Medulla oblongata (tissue), 1 donor: Measurements from ENCODE around the gene KCNH1.
A peak's percentile ranks its signal among the peaks of the same experiment; 100 is the strongest.
"Not testable (repeated sequence)": the region's sequence is repeated elsewhere in the genome, so short reads cannot be mapped to it uniquely, and the experiment has no call there.

ENCODE experiments used
- DNase-seq: peaks from one replicate; pipeline ENCODE4 v3.0.0-alpha.2; 2015; ENCODE audit errors: extremely low spot score

The KCNH1 gene

GRCh38 chr1:210687582-210688279 lies 446.2 kb downstream of the KCNH1 start:
- DNase-seq, result no peak

DNA sequence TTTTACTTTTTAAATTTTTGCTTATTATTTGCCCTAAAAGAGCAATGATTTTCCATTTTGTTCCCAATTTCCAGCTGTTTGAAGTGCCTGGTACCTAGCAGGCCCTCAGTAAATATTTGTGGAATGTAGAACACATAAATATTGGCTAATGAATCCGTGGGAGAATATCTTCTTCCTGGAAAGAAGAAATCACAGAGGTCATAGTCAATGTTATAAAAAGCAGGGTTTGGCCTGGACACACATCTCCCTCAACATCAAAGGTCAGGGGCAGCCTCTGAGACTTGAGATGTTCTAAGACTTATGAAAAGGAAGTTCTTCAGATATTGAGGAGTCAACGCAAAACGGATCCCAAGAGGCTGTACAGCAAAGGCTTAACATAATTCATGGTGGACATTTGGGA lies 447.1 kb downstream of the KCNH1 start:
- no peak for DNase-seq

- DNase-seq, result no peak
Measured at GRCh38 chr1:210685295-210685650, 448.7 kb downstream of the KCNH1 start.

- no peak for DNase-seq
Measured at GRCh38 chr1:210684466-210685294, 449.3 kb downstream of the KCNH1 start.

DNA sequence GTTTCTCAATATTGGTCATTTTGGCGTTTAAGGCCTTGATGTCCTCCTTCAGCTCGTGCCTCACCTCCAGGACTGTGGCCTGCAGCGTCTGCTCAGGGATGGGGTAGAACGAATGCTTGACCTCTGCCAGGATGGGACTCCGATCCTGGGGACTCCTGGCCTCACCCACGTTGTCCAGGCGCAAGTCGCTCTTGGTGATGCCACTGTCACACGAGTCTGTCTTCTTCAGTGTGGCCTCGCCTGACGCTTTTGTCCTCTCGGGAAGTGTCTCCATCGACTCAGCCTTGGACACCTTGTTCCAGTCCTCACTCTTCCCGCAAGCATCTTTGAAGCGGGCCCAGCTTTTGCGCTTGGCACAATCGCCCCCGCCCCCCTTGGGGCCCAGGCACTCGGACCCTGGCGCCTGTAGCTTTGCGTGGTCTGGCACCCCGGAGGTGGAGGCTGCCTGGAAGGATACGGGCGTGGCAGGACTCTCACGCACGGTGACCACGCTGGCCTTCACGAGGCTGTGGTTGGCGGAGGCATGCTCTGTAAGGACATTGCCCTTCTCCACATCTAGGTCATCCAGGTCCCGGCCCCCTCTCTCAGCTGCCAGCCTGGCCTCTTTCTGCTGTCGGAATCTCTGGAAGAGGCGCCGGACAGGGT lies 450.4 kb downstream of the KCNH1 start:
- DNase-seq, result no peak

DNA sequence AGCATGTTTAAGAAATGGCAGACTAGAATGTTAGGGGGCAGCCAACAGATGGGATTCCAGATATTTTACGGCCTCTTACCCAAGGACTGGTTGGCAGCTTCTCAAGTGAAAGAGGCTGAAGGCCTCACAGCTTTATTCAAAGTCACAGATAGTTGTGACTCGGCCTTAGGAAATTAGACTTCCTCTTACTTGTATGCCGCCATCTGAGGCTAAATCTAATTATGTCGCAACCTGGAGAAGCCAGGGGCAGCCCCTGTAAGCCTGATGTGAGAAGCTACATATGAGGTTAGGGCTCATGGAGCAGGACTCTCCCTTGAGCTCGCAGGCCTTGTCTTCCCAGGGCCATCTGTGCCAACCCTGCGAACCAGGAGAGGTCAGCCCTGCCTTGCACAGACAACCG lies 452.8 kb downstream of the KCNH1 start:
- no peak for DNase-seq

GRCh38 chr1:210678306-210678705 lies 455.6 kb downstream of the KCNH1 start:
- no peak for DNase-seq

- no peak for DNase-seq
Measured at GRCh38 chr1:210677533-210677932, 456.4 kb downstream of the KCNH1 start.

DNA sequence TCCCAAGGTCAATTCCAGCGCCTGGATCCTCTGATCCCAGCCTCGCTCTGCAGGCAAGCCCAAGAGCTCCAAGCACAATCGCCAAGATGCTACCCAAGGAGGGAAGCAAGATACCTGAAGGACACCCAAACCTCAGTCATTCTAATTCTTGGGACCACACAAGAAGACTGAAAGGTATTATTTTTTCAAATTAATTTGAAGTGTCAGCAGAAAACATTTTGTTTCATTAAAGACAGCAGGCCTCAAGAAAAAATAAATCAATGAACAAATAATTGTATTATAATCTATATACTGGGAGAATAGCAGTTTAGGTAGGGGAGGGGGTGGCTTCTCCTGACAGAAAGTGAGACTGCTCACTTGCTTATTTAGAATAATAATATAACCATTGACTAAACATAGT lies 457.4 kb downstream of the KCNH1 start:
- no peak for DNase-seq

DNA sequence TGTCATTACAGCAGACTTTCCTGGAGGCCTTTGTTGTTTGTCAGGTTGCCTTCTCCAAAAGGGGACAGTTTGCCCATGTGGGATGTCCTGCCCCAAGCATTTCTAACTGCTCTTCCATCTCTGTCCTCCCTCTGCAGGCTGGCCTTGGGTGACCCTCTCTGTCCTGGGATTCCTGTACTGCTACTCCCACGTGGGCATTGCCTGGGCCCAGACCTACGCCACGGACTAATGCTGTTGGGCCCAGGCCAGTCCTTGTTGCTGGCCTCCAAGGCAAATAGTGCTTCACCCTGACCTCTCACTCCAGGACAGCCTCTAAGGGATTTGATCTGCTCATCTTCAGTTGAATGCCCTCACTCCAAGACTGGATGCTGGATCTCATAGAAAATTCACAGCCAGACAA lies 459.8 kb downstream of the KCNH1 start:
- no peak for DNase-seq

GRCh38 chr1:210669951-210670350 lies 464.0 kb downstream of the KCNH1 start:
- DNase-seq, result no peak

DNA sequence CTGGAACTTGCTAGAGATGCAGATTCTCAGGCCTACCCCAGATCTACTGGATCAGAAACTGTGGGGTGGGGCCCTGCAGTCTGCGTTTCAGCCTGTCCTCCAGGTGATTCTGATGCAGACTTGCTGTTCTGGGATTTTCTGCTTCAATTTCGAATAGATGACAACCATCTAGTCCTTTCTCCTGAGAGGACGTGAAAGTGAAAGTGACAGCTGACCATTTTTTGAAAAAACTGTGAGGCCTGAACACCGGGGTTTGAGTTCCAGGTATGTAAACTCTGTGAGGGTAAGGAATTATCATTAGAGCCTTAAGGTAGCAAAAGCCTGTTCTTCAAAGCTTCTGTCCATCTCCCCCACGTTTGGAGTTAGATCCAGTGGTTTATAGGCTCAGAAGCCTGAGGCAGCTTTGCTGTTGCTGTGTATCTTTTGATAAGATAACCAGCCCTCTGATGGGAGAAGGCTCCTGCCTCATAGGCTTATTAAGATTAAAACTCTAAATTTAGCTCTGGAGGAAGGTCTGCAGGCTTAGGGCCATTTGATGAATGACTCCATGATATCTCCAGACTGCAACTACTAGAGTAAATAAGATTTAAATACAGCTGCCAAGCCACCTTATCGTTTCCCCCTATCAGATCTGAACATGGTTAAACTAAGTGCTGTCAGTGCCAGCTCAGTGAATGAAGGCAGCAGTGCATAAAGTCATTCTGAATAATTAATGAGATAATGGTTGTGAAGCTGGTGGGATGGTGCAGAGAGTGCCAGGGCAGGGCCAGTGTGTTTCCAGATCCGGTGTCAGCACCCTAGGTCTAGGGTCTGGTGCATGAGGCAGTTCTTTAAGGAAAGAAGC lies 470.0 kb downstream of the KCNH1 start:
- DNase-seq, result no peak

- DNase-seq, result no peak
Measured at GRCh38 chr1:210662291-210663050, 471.5 kb downstream of the KCNH1 start.

- not testable (repeated sequence) for DNase-seq
Measured at GRCh38 chr1:210661520-210661919, 472.4 kb downstream of the KCNH1 start.

- DNase-seq, result no peak
Measured at GRCh38 chr1:210657806-210658205, 476.1 kb downstream of the KCNH1 start.

GRCh38 chr1:210655511-210655910 lies 478.4 kb downstream of the KCNH1 start:
- no peak for DNase-seq

DNA sequence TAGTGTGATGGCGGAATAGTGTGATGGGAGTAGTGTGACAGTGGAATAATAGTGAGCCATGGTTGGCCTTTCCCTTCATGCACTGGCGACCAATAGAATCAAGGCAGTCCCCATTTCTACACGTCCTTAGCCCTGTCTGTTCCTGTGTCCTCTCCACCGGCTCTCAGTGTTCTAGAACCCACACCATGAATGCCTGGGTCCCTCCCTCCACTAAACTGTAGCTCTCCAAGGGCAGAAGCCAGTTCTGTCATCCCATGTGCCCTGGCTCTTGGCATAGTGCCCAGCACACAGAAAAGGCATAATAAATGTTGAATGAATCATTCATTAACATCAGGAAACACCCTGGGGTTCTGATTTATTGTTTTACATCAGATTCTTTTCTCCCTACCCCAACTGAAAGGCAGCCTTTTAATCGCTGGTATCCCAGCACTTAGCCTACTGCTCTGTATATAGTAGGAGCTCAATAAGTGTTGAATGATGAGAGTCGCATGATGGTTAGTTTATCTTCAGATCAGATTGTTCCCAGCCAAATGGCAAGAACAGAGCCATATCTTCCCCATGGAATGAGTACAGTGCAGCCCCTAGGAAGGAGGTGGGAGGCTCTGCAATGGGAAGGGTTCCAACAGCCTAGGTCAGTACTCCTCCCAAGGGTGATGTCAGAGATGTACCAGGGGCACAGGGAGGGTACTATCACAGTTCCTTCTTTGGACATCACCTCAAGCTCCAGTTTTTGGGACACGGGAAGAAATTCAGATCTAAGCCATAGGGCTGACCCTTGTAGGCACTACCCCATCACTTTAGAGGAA lies 479.6 kb downstream of the KCNH1 start:
- DNase-seq, result no peak

DNA sequence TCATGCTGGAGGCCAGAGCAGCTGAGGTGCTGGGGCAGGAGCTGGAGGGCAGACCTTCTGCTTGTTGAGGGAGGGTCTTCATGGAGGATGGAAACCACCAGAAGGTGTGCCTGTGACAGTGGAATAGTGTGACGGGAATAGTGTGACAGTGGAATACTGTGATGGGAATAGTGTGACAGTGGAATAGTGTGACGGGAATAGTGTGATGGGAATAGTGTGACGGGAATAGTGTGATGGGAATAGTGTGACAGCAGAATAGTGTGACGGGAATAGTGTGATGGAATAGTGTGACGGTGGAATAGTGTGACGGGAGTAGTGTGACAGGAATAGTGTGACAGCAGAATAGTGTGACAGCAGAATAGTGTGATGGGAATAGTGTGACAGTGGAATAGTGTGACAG lies 480.2 kb downstream of the KCNH1 start:
- peak; percentile 60 for DNase-seq

DNA sequence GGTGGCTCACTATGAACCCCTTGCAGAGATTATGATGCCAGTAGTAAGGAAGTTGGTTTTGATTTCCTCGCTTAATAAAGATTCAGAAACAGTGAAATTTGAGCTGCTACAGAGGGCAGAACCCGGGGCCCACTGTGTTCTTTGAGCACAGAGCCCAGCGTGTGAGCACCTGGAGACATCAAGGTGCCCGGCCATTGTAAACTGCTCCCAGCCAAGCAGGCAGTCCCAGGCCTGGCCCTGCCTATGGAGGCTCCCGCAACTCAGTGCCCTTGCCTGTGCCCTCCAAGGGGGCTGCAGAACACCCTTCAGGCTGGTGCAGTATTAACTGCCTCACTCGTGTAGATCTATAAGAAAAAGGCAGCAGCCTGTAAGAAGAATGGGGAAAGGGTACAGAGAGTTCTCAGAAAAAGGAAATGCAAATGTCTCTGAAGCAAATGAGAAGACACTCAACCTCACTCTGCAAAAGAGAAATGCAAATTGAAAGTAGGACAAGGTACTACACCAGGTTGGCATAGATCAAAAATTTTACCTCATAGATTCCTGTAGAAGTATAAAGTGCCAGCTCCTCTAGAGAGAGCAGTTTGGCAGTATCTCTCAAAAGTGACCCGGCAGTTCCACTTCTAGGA lies 481.5 kb downstream of the KCNH1 start:
- no peak for DNase-seq

GRCh38 chr1:210650403-210650802 lies 483.5 kb downstream of the KCNH1 start:
- DNase-seq, result no peak
